HepG2 (cell line): ENCODE results near the gene TMCO4. TPM values are rescaled to one million over a fixed set of nuclear protein-coding genes. Genes with fewer than 3 reads are reported as not detected.

ENCODE experiments used
- CHD2 ChIP-seq: IDR thresholded peaks from 2 replicates; pipeline ENCODE4 v1.6.1; 2011; ENCODE audit warnings: low read depth, low read length, improper control_type of control experiment
- ERF ChIP-seq: IDR thresholded peaks from 2 replicates; pipeline ENCODE4 v1.6.1; 2018; ENCODE audit warnings: missing biosample characterization, missing genetic modification reagents
- HCFC1 ChIP-seq: fragments of 150-350 bp; IDR thresholded peaks from 2 replicates; pipeline ENCODE4 v1.6.1; 2014; ENCODE audit warnings: low read depth, low read length
- KAT7 ChIP-seq: IDR thresholded peaks from 2 replicates; pipeline ENCODE4 v1.6.1; 2018; ENCODE audit warnings: borderline replicate concordance, missing compliant biosample characterization
- KIAA2018 ChIP-seq: sonication (generic); formaldehyde crosslinking; IDR thresholded peaks from 2 replicates; pipeline ENCODE4 v1.5.0; 2020; ENCODE audit warnings: mild to moderate bottlenecking, missing genetic modification reagents, borderline replicate concordance
- KMT2B ChIP-seq: IDR thresholded peaks from 2 replicates; pipeline ENCODE4 v1.6.1; 2016; ENCODE audit warnings: missing genetic modification reagents, missing compliant biosample characterization
- NBN ChIP-seq: fragments of 450-650 bp; conservative IDR thresholded peaks from 2 replicates; pipeline ENCODE4 v1.6.1; 2017
- NCOA5 ChIP-seq: sonication (generic); formaldehyde crosslinking; IDR thresholded peaks from 2 replicates; pipeline ENCODE4 v1.4.0; 2020; ENCODE audit warnings: missing genetic modification reagents
- POLR2AphosphoS5 ChIP-seq: IDR thresholded peaks from 2 replicates; pipeline ENCODE4 v1.6.1; 2012; ENCODE audit warnings: low read depth, low read length
- PREB ChIP-seq: sonication (generic); formaldehyde crosslinking; IDR thresholded peaks from 2 replicates; pipeline ENCODE4 v1.4.0; 2020; ENCODE audit warnings: missing genetic modification reagents
- REXO4 ChIP-seq: sonication (generic); formaldehyde crosslinking; IDR thresholded peaks from 2 replicates; pipeline ENCODE4 v1.8.0; 2022; ENCODE audit warnings: missing genetic modification reagents, mild to moderate bottlenecking, borderline replicate concordance
- TIGD3 ChIP-seq: sonication (generic); formaldehyde crosslinking; IDR thresholded peaks from 2 replicates; pipeline ENCODE4 v1.5.1; 2020; ENCODE audit warnings: mild to moderate bottlenecking, missing genetic modification reagents, borderline replicate concordance
- WIZ ChIP-seq: sonication (generic); formaldehyde crosslinking; IDR thresholded peaks from 2 replicates; pipeline ENCODE4 v1.5.1; 2020; ENCODE audit warnings: mild to moderate bottlenecking, missing genetic modification reagents
- ZNF138 ChIP-seq: sonication (generic); formaldehyde crosslinking; IDR thresholded peaks from 2 replicates; pipeline ENCODE4 v1.5.0; 2020; ENCODE audit warnings: mild to moderate bottlenecking, low read depth, missing genetic modification reagents
- ZNF263 ChIP-seq: sonication (generic); formaldehyde crosslinking; IDR thresholded peaks from 2 replicates; pipeline ENCODE4 v1.4.0; 2020; ENCODE audit warnings: missing genetic modification reagents
- ZNF639 ChIP-seq: conservative IDR thresholded peaks from 2 replicates; pipeline ENCODE4 v1.6.1; 2018; ENCODE audit warnings: missing genetic modification reagents
- ZNF772 ChIP-seq: sonication (generic); formaldehyde crosslinking; IDR thresholded peaks from 2 replicates; pipeline ENCODE4 v1.5.0; 2020; ENCODE audit warnings: mild to moderate bottlenecking, missing genetic modification reagents
- ZNF777 ChIP-seq: sonication (generic); formaldehyde crosslinking; IDR thresholded peaks from 2 replicates; pipeline ENCODE4 v1.4.0; 2020; ENCODE audit warnings: missing genetic modification reagents
- polyA plus RNA-seq, 8 experiments: library from polyadenylated mRNA; depleted of rRNA in 3 of 8; stranded (reverse) in 7 of 8; unstranded in 1 of 8; fragments of >200 nt; fragmentation: Illumina TruSeq in 4 of 8; extraction: Trizol in 4 of 8; gene quantifications; 2 replicates each; pipeline versions ENCODE4 v1.2.1 to v1.2.3, GENCODE V29; 2011 to 2016; ENCODE audit warnings: low read depth in 4 of 8, missing spikeins in 1 of 8, mixed read lengths in 1 of 8; ENCODE audit not compliant: insufficient read depth in 1 of 8
- total RNA-seq, 5 experiments: library from RNA; depleted of rRNA; stranded (reverse); fragments of >200 nt; fragmentation: Illumina TruSeq; extraction: Trizol; gene quantifications; 2 replicates each; pipeline ENCODE4 v1.2.3, GENCODE V29; 2016; ENCODE audit warnings: low read depth in 1 of 5

Gene TMCO4
- total and polyA plus RNA-seq, 2 of the 13 experiments (the other 11 are each of a cell fraction or from before 2014, with no cell fraction given) = 2.1 to 4.1 TPM

- TF ChIP-seq KIAA2018 (CRISPR knock-in tag) = no peak
- TF ChIP-seq CHD2 = no peak
- no peak for TF ChIP-seq PREB
- no peak for TF ChIP-seq NBN
- no peak for TF ChIP-seq ZNF138 (CRISPR knock-in tag)
- no peak for TF ChIP-seq REXO4 (CRISPR knock-in tag)
- peak; percentile 74; the same call in 1 of the 2 replicates for TF ChIP-seq ERF (CRISPR knock-in tag)
- TF ChIP-seq ZNF772 (CRISPR knock-in tag) = no peak
- TF ChIP-seq WIZ (CRISPR knock-in tag) = peak; percentile 95
- TF ChIP-seq ZNF263 (CRISPR knock-in tag) = 0 out of 2 replicates have a peak, but pooled peaks have one; percentile 29
- no peak for TF ChIP-seq KAT7 (CRISPR knock-in tag)
- TF ChIP-seq POLR2AphosphoS5 = no peak
- TF ChIP-seq ZNF639 (CRISPR knock-in tag) = no peak
- TF ChIP-seq HCFC1 = no peak
- peak; percentile 72; the same call in 1 of the 2 replicates for TF ChIP-seq TIGD3 (CRISPR knock-in tag)
- no peak for TF ChIP-seq NCOA5 (CRISPR knock-in tag)
- TF ChIP-seq KMT2B (CRISPR knock-in tag) = 0 out of 2 replicates have a peak, but pooled peaks have one; percentile 28
- TF ChIP-seq ZNF777 (CRISPR knock-in tag) = no peak
Observed at GRCh38 chr1:19676438-19676922, 123.2 kb downstream of the TMCO4 start (continued).
